Spleen (tissue), 7 donors: ENCODE measurements around the gene AGBL1.

Source experiments
- CTCF ChIP-seq, 11 experiments: fragments of 200-600 bp in 7 of 11; fragments of 450-650 bp in 4 of 11; sonication (generic) in 4 of 11; IDR thresholded peaks in 8 of 11; conservative IDR thresholded peaks in 3 of 11; 1 replicate in 7 of 11; 2 replicates in 4 of 11; pipeline versions ENCODE4 v1.4.0 to v1.8.0; 2016 to 2021; ENCODE audit warnings: antibody characterized with exemption in 11 of 11, inconsistent platforms in 4 of 11, mild to moderate bottlenecking in 1 of 11
- POLR2A ChIP-seq, 3 donors: fragments of 450-650 bp; IDR thresholded peaks; one replicate each; pipeline ENCODE4 v1.5.1; 2017; ENCODE audit warnings: antibody characterized with exemption in 3 of 3, mild to moderate bottlenecking in 1 of 3
- donor health status: DM: no; HTN: no; CAD: no; lungs with moderate emphysema.
- donor health status: DM: no; HTN: no; CAD: no.
- donor health status: DM: no; HTN: no; CAD: no.

GRCh38 chr15:86077070-86077469 is 2.6 kb upstream of the AGBL1 start:
- no peak for TF ChIP-seq CTCF (IDR thresholded peaks at IDR 0.05 in 8 of 11, conservative IDR thresholded peaks at IDR 0.05 in 3 of 11)
- no peak for TF ChIP-seq POLR2A (IDR thresholded peaks at IDR 0.05)
